RKO (cell line): ENCODE data around the gene UBE4A.

ENCODE experiments used
- DNase-seq: peaks from one replicate; pipeline ENCODE4 v3.0.0-alpha.2; 2016; ENCODE audit warnings: low spot score

Gene UBE4A

DNA sequence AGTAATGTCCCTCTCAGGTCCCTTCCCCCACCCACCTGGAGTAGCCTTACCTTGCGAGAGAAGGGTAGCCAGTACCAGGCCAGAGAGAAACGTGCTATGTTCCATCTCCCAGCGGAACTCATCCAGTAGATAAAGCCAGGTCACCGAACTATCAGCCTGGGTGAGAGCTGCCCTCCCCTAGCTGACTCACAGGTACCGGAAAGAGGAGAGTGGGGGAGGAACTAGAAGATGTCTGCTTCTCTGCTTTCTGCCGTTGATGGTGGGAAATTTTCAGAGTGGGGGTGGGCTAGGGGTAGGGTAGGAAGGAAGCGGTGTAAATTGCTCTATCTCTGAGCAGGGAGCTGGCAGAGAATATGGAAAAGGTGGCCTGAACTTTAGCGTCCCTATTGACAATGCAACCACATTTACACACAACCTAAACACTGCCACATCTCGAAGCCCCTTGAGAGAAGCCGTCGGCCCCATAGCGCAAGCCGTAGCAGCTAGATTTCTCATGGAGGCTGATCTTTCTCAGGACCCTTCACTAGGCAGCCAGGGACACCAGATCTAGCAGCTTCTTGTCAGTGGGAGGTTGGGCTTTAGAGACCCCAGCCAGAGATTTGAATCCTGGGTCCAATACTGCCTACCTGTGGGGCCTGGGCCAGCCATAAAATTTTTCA is 16.8 kb upstream of the UBE4A start, which contains the start of gene CD3D:
Gene CD3D, minus strand, starts transcription at position 203 of the 659 bp plus-strand sequence. Its CDS starts 98 bp downstream, at position 105.
- no peak for DNase-seq

DNA sequence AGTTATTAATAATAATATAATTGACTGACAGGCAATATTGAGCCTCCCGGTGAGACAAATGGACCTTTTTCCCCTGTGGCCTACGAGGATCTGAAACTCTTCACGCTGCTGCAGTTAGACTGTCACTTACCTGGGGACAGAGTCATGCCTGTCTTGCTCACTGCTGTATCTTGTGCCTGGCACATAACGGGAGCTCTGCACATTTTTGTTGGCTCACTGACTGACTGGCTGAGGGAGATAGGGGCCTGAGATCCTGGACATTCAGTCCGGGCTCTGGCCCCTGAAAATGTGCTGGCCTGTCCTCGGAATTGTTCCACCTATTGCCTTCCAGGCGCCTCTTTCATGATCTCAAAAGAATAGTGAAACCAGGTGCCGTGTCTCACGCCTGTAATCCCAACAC is 16.2 kb upstream of the UBE4A start:
- DNase-seq: no peak

DNA sequence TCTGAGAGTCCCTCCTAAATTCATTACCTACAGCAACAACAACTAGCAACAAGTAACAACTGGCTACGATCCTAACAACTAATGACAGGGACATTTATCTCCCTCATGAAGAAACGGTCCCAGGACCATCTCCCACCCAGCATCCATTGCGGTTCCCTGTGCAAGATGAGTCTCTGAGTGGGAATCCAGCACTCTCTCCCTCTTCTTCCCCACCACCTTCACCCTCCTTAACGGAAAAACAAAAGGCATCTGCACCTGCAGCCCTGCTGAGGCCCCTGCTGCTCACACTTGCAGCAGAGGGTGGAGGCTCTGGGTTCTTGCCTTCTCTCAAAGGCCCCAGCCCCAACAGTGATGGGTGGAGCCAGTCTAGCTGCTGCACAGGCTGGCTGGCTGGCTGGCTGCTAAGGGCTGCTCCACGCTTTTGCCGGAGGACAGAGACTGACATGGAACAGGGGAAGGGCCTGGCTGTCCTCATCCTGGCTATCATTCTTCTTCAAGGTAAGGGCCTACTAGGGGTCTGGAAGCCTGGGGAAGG is 15.4 kb upstream of the UBE4A start, which contains the start of gene CD3G:
Gene CD3G, plus strand, starts transcription at position 364 of the 535 bp plus-strand sequence. Its CDS starts 80 bp downstream, at position 444.
- no peak for DNase-seq

DNA sequence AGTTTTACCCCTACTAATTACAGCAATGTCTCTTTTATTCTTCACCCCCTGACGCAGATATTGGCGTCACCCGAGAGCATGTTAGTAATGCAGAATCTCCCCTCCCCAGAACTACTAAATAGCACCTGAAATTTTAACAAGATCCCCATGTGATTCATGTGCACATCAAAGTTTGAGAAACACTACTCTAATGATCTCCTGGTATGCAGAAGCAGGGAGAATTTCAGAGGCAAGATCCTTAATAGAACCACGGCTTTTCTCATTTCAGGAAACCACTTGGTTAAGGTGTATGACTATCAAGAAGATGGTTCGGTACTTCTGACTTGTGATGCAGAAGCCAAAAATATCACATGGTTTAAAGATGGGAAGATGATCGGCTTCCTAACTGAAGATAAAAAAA is 9.9 kb upstream of the UBE4A start:
- DNase-seq: no peak

DNA sequence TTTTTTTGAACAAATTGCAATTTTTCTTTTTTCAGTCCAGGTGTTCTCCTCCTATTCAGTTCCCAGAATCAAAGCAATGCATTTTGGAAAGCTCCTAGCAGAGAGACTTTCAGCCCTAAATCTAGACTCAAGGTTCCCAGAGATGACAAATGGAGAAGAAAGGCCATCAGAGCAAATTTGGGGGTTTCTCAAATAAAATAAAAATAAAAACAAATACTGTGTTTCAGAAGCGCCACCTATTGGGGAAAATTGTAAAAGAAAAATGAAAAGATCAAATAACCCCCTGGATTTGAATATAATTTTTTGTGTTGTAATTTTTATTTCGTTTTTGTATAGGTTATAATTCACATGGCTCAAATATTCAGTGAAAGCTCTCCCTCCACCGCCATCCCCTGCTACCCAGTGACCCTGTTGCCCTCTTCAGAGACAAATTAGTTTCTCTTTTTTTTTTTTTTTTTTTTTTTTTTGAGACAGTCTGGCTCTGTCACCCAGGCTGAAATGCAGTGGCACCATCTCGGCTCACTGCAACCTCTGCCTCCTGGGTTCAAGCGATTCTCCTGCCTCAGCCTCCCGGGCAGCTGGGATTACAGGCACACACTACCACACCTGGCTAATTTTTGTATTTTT is 6.2 kb upstream of the UBE4A start:
- peak; percentile 33 for DNase-seq

DNA sequence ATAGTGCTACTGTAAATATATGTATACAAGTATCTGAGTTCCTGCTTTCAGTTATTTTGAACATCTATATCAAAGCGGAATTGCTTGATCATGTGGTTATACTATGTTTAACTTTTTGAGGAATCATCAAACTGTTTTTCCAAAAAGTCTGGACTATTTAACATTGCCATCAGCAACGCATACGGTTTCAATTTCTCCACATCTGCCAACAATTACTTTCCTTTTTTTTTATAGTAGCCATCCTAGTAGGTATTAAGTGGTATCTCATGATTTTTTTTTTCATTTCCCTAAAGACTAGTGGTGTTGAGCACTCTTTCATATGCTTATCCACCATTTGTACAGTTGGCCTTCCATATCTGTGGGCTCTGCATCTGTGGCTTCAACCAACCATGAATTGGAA is 1.3 kb upstream of the UBE4A start:
- DNase-seq: no peak

DNA sequence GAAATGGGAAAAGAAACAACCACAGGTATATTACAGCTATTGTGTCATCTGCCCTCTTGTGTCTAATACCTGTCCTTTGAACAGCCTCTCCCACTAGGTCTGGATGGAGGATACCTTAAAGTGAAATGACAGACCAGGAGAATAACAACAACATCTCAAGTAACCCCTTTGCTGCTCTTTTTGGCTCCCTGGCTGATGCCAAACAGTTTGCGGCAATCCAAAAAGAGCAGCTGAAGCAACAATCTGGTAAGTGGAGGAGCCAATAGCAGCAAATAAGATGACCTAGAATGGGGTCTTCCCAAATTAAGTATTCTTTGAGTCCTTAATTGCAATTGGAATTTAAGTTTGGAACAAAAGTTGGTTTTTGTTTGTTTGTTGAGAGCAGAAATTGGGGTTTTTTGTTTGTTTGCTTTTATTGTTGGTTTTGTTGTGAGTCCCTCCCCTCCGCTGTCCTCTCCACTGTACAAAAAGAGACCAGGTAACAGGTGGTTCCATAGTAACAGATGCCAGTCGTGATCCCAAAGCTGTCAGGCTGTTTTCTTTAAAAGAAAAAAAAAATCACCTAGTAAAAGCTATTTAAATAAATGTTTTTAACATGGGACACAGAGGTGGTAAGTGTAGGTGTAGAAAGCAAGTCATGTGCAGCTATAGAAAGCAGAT is 5.7 kb downstream of the UBE4A start:
- no peak for DNase-seq

DNA sequence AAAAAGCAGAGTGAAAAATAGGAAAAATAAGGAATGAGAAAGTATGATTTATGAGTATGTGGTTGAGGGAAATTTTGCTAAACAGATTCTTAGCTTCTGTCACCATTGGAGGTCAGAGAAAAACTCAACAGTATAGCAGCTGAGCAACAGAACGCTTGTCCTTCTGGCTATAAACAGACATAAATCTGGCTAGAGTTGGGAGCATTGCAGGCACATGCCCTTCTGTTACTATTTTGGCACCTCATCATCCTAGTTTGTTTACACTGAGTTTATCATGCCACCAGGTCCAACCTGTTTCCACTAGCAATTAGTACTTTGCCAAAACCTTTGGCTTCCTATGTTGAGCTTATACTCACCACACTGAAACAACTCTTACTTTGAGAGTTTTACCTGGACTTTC is 6.9 kb downstream of the UBE4A start:
- no peak for DNase-seq

DNA sequence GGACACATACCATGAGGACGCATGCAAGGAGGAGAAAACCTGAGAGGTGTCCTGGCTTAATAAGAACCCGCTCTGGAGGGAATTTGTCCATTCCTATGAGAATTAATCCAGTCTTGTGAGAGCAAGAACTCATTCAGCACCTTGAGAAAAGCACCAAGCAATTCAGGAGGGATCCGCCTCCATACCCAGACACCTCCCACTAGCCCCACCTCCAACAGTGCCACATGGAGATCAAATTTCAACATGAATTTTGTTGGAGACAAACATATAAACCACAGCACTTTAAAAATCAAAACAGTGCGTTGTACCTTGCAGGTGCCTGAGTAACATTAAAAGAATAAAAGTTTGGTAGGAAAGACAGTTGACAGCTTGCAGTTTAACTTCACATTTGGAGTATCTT is 11.4 kb downstream of the UBE4A start:
- no peak for DNase-seq

DNA sequence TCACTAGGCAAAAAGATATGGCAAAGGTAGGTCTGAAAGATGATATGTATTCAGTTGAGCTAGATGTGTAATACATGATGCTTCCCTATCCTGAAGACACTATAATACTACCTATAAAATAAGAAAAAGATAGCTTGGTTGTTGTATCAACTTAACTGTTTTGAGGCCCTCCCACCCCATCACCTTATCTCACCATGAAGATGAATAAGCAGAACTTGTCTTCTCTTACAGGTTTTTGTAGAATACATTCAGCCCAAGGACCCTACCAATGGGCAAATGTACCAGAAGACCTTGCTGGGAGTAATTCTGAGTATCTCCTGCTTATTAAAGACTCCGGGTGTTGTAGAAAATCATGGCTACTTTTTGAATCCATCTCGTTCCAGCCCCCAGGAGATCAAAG is 13.9 kb downstream of the UBE4A start:
- DNase-seq: no peak

DNA sequence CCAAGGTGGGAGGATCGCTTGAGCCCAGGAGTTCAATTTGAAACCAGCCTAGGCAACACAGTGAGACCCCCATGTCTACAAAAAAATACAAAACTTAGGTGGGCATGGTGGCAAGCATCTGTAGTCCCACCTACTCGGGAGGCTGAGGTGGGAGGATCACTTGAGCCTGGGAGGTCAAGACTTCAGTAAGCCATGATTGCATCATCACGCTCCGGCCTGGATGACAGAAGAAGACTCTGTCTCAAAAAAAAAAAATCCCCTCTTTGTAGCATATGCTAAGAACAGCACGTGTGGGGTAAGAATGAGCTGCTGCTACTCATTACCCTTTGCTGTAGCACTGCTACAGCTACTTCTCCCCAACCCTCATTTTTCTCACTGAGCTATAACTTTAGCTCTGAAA is 14.5 kb downstream of the UBE4A start:
- DNase-seq: no peak

DNA sequence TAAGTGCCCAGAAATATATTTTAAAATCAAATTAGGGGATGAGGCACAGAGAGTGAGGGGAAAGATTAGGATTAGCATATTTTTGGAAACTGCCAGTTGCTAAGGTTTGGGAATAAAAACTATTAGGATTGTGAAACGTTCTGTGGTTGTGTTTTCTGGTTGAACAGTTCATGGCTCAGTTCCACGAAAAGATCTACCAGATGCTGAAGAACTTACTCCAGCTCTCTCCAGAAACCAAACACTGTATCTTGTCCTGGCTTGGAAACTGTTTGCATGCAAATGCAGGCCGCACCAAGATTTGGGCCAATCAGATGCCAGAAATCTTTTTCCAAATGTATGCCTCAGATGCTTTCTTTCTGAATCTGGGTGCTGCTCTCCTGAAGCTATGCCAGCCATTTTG is 15.3 kb downstream of the UBE4A start:
- DNase-seq: no peak

DNA sequence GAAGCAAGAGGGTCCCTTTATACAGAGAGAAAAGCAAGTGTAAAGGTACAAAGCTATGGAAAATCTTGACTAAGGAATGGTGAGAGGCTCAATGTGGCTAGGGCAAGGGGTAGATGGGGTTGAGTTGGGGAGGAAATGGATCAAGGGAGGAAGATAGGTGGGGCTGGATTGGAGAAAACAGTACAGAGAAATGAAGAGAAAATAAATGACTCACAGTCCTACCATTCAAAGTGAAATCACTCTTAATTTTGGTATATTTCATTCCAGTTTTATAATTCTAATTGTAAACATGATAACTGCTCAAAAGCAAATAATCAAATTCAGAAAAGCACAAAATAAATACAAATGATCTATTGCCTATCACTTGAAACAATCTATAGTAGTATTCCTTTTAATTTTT is 16.6 kb downstream of the UBE4A start:
- DNase-seq: no peak

DNA sequence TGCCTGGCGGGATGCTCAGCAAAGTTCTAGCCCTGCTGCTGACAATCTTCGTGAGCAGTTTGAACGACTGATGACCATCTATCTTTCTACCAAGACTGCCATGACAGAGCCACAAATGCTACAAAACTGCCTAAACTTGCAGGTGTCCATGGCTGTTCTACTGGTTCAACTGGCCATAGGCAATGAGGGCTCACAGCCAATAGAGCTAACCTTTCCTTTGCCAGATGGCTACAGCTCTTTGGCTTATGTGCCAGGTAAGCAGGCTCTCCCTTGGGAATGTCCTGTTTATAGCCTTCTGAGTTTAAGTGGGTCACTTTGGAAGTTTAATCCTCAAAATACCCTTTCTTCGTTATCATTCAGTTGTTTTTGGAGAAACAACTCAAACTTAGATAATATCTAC is 20.1 kb downstream of the UBE4A start:
- no peak for DNase-seq

DNA sequence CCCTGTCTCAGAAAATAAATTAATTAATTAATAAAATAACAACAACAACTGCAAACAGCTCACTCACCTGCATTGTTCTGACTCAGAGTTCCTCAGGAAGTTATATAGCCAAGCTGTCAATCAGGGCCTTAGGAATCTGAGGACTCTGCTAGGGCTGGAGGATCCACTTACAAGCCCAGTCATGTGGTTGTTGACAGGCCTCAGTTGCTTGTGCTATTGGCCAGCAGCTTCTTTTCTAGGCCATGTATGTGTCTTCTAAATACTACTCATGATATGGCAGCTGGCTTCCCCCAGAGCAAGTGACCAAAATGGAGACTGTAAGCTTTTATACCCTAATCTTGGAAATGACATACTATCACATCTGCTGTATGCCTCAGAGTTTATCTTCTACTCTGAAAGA is 21.2 kb downstream of the UBE4A start:
- DNase-seq: no peak

DNA sequence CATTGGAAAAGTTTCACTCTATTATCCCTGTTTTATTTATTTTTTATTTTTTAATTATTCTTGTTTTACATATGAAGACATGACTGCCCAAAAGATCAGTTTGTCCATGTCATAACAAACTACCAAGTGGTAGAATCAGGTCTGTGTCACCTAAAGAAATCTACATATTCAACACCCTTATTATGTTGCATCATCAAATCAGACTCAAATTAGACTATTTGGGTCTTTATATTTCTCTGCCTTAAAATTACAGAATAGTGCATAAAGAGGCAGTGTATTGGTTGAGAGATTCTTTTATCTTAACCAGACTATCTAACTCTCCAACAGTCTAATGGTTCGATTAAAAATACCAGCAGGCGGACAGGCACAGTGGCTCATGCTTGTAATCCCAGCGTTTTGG is 23.6 kb downstream of the UBE4A start:
- DNase-seq: no peak

DNA sequence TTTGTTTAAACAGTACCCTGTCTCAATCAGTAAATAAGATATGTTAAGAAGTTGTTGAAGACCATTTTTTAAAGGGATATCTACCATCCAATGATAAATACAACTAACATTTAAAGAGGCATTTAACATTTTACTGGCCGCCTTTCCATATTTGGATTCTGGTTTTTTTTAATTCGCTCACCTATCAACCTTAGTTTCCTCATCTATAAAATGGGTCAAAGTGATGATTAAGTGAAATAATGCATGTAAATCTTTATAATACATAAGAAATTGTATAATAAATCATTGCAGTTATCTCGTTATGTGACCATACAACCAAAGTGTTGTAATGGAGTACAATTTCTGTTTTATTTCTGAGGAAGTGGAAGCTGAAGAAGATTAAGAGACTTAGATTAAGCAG is 24.3 kb downstream of the UBE4A start:
- no peak for DNase-seq

DNA sequence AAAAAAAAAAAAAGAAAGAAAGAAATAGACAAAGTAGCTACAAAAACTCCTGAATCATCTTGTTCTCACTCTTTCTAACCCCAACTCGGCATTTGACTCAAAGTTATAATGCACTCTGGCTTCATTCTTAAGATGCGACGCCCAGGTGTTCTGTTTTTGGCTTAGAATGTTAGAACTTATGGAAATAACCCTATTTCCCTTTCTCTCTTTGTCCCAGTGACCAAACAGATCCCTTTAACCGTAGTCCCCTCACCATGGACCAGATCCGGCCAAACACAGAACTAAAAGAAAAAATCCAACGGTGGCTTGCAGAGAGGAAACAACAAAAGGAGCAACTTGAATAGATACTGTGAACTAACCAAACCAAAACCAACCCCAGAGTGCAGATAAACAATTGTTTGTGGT is 36.7 kb downstream of the UBE4A start:
- no peak for DNase-seq

DNA sequence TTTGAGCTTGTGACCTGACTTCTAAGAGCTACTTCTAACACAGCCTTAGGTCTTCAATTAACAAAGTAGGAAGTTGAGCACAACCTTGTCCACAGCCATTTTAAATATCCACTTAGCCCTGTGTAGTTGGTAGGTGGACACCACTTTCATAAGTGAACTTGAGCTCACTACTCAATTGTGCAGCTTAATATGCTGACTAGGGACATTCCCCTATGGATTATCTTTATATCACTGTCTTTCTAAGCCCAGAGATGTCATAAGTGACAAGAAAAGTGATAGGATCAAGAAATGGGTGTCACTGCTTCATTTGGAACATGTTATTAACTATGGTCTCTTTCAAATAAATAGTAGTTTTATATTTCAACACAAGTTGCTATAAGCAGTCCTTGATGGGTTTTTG is 38.0 kb downstream of the UBE4A start:
- no peak for DNase-seq

DNA sequence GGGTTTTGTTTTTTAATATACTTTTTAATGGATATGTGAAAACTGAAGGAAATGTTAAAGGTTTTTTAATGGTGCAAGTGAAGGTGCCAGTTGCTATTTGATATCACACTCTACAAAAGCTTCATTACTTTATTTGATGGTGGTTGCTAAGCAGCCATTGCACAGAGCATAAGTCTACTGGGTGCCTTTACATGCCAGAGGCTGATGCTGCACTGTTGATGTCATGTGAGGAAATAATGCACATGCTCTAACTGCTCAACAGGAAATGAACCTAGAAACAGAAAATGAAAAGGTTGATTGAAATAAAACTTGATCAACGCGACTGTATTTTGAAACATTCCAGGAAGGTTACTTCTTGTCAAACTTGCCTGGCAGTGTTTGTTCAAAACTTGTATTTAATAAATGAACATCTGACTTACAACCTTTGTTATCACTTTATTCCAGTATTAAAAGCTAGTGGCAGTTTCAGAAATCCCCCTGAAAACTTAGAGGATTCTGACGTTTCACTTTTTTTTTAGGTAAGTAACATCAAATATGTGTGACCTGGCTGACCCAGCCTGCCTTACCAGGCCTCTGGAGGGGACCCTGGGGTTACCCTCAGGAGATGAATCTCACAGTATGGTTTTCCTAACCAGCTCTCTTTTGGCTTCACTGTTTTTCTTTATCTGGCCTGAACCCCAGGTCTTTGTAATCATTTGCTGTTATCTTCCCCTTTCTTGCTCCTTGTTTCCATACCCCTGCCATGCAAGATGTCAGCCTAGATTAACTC is 39.6 kb downstream of the UBE4A start:
- peak; percentile 23 for DNase-seq

DNA sequence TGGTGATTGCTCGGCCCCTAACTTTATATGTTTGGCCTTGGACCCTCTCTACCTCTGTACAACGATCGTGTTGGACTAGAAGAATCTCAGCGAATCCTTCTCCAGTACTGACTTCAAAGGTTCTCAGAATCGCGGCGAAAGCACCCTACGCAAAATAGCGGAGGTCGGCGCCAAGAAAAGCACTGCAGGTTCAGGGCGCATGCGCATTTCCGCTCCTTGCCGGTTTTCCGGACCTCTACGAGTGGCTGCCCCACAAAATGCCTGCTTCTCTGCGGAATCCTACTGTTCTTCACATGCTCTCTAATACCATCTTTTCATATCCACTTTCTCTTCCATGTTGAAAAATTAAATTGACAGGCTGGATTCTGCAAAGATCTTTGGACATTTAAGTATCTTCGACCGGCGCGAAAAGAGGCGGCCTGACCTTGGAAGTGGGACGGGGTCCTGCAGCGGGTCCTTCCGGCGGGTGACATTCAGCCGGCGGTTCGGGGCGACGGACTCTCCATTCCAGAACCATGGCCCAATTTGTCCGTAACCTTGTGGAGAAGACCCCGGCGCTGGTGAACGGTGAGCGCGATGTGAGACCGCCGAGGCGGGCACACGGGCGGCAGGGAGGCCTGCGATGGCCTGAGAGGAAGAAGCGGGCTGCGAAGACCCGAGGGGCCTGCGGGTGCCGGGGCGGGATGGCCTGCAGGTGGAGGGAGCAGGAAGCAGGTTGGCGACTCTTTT is 41.9 kb downstream of the UBE4A start, which contains the start of gene ATP5MG:
Gene ATP5MG, plus strand, starts transcription at position 456 of the 729 bp plus-strand sequence. Its CDS starts 60 bp downstream, at position 516.
- DNase-seq: peak; percentile 91
